MM.1S (cell line): ENCODE measurements around the gene SORT1.

ENCODE experiments used
- DNase-seq: peaks from one replicate; pipeline ENCODE4 v3.0.0-alpha.2; 2015
- H2AFZ ChIP-seq: fragments of 300-600 bp; sonication (generic); 2 replicates; pipeline ENCODE4 v1.6.0; 2016; ENCODE audit warnings: antibody characterized with exemption, low read length
- H3F3A ChIP-seq: fragments of 300-600 bp; sonication (generic); 2 replicates; pipeline ENCODE4 v1.6.1; 2016; ENCODE audit warnings: mild to moderate bottlenecking, antibody characterized with exemption, low read length, moderate library complexity, mixed read lengths; ENCODE audit not compliant: insufficient read depth
- H3K27ac ChIP-seq: fragments of 300-600 bp; sonication (generic); 2 replicates; pipeline ENCODE4 v1.5.1; 2016; ENCODE audit warnings: mild to moderate bottlenecking, low read length
- H3K27me3 ChIP-seq: fragments of 300-600 bp; sonication (generic); replicated peaks from 2 replicates; pipeline ENCODE4 v1.6.0; 2016; ENCODE audit warnings: low read length; ENCODE audit not compliant: insufficient read depth
- H3K36me3 ChIP-seq: fragments of 300-600 bp; sonication (generic); replicated peaks from 2 replicates; pipeline ENCODE4 v1.6.1; 2016; ENCODE audit warnings: mild to moderate bottlenecking, low read length, mixed read lengths; ENCODE audit not compliant: insufficient read depth
- H3K4me1 ChIP-seq: fragments of 300-600 bp; sonication (generic); 2 replicates; pipeline ENCODE4 v1.6.1; 2016; ENCODE audit warnings: low read length, mixed read lengths
- H3K4me2 ChIP-seq: fragments of 300-600 bp; sonication (generic); 2 replicates; pipeline ENCODE4 v1.6.0; 2016; ENCODE audit warnings: low read depth, low read length
- H3K4me3 ChIP-seq: fragments of 300-600 bp; sonication (generic); 2 replicates; pipeline ENCODE4 v1.5.1; 2016; ENCODE audit warnings: low read length, mixed read lengths
- H3K79me2 ChIP-seq: fragments of 300-600 bp; sonication (generic); 2 replicates; pipeline ENCODE4 v1.6.1; 2016; ENCODE audit warnings: mixed run types, low read length, mixed read lengths
- H3K9ac ChIP-seq: fragments of 300-600 bp; sonication (generic); 2 replicates; pipeline ENCODE4 v1.6.1; 2016; ENCODE audit warnings: low read length, mixed read lengths
- H3K9me2 ChIP-seq: fragments of 300-600 bp; sonication (generic); replicated peaks from 2 replicates; pipeline ENCODE4 v1.6.1; 2016; ENCODE audit warnings: mild to moderate bottlenecking, low read length, mixed read lengths; ENCODE audit not compliant: insufficient read depth
- H3K9me3 ChIP-seq: fragments of 300-600 bp; sonication (generic); replicated peaks from 2 replicates; pipeline ENCODE4 v1.6.1; 2016; ENCODE audit warnings: mild to moderate bottlenecking, low read length, mixed read lengths; ENCODE audit not compliant: insufficient read depth
- H4K20me1 ChIP-seq: fragments of 300-600 bp; sonication (generic); 2 replicates; pipeline ENCODE4 v1.6.1; 2016; ENCODE audit warnings: mild to moderate bottlenecking, low read length, moderate library complexity, mixed read lengths; ENCODE audit not compliant: insufficient read depth
- CTCF ChIP-seq: fragments of 300-600 bp; sonication (generic); IDR thresholded peaks from 2 replicates; pipeline ENCODE4 v1.5.1; 2016; ENCODE audit warnings: antibody characterized with exemption, low read length, mixed read lengths
- EZH2 ChIP-seq: fragments of 300-600 bp; sonication (generic); optimal IDR thresholded peaks from 2 replicates; pipeline ENCODE3; 2017; ENCODE audit warnings: low read depth, mild to moderate bottlenecking, antibody characterized with exemption, low read length, mixed read lengths
- EZH2phosphoT487 ChIP-seq: fragments of 300-600 bp; sonication (generic); IDR thresholded peaks from 2 replicates; pipeline ENCODE4 v1.6.1; 2018; ENCODE audit warnings: antibody characterized with exemption, low read length

Gene SORT1

DNA sequence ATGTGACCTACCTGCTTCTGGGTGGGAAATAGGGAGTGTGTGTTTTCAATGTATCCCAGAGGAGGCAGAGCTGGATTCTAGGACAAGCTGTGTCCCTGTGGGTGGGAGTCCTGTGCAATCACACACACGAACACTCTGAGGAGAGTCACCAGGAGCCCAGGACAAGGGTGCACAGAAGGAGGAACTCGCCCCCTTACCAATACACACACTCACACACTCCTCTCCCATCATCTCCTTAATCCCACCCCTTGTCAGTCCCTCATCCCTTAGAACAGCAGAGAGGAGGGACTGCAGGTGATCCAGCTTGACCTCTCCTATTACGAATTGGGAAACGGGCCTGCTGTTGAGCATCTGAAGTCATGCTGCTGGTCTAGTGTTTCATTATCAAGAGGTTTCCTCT is 82.4 kb downstream of the SORT1 start:
- Histone ChIP-seq H3K36me3 (no peaks in the 10 kb centered on the region), H3K79me2 (no peaks in the 10 kb centered on the region)

DNA sequence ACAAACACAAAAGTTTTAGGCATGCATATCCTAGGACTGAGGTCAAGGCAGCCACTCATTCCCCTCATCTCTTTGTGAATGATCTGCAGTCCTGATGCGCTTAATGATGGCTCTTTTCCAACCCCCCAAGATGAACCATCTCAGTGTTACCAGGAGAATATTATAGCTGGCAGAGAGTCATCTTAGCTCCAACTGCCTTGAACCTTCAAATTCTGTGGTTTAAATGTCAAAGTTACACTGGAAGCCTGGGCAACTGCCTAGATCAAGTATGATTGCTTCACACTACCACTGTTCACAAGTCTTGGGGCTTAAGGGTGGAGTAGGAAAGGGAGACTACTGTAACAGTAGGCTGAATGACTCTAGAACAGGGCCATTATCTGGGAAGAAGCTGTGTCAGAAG is 82.9 kb downstream of the SORT1 start:
- no peaks in the 10 kb centered on the region for H3K36me3 ChIP-seq
- TF ChIP-seq CTCF = no peak
- no peak for TF ChIP-seq EZH2phosphoT487
- TF ChIP-seq EZH2 = no peak
- no peaks in the 10 kb centered on the region for H3K4me1 ChIP-seq
- H3K27ac ChIP-seq = no peak overlapping the region
- no peaks in the 10 kb centered on the region for H3K9me3 ChIP-seq
- no peak overlapping the region for H3K9ac ChIP-seq
- no peak for DNase-seq
- no peak overlapping the region for H3K4me3 ChIP-seq
- H3K27me3 ChIP-seq = no peaks in the 10 kb centered on the region
- H2AFZ ChIP-seq = no peak overlapping the region
- H3K9me2 ChIP-seq = no peaks in the 10 kb centered on the region
- H3K4me2 ChIP-seq = no peak overlapping the region
- no peaks in the 10 kb centered on the region for H4K20me1 ChIP-seq
- no peaks in the 10 kb centered on the region for H3F3A ChIP-seq
- no peaks in the 10 kb centered on the region for H3K79me2 ChIP-seq

More for the DNA sequence above, 82.4 kb downstream of the SORT1 start:
- Histone ChIP-seq H3K4me2 (no peak overlapping the region), H3K9ac (no peak overlapping the region), H3K27ac (no peak overlapping the region), H3K27me3 (no peaks in the 10 kb centered on the region), H3K4me1 (no peaks in the 10 kb centered on the region), H4K20me1 (no peaks in the 10 kb centered on the region), H3K4me3 (no peak overlapping the region), H3K9me3 (no peaks in the 10 kb centered on the region), H3F3A (no peaks in the 10 kb centered on the region), H3K9me2 (no peaks in the 10 kb centered on the region), H2AFZ (no peak overlapping the region)
- DNase-seq = no peak
- TF ChIP-seq EZH2phosphoT487 (no peak), CTCF (no peak), EZH2 (no peak)

DNA sequence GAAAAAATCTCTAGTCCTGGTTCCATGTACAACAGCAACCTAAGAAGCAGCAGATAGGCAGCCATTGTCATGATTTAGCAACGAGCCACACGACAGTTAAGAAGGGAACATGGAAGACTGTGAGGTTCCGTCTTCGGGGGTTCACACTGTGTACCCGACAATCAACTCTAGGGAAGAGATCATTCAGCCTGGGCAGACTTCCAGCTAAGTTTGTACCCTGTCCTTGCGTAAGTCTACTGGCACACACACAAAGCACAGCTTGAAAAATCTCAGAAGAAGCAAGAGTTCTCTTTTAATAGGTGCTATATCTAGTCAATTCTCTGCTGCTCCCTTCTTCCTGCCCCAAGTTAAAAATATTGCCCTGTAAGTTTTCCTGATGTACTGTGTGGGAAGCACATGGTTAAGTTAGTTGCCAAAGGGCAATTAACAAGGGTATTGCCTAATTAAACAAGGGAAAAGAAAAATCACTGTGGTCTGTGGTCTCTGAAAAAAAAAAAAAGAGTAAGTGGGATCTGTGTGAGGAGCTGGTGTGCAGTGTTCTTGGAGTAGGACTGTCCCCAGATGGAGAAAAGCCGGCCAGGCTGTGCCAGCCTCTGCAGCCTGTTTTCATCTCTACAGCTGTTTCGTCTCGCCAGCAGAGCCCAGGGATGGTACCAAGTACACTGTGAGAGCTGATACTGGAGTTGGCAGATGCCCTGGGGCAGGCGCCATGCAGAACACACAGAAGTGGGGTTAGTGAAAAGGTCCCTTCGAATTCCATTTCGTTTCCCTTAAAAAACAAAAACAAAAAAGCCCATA is 84.5 kb downstream of the SORT1 start:
- H3K4me2 ChIP-seq = no peak overlapping the region
- H4K20me1 ChIP-seq = no peaks in the 10 kb centered on the region
- TF ChIP-seq CTCF (no peak), EZH2phosphoT487 (no peak)
- H3K9me2 ChIP-seq = no peaks in the 10 kb centered on the region
- H2AFZ ChIP-seq = no peak overlapping the region
- no peak overlapping the region for H3K4me3 ChIP-seq
- no peaks in the 10 kb centered on the region for H3K36me3 ChIP-seq
- no peaks in the 10 kb centered on the region for H3K27me3 ChIP-seq
- no peaks in the 10 kb centered on the region for H3F3A ChIP-seq
- no peaks in the 10 kb centered on the region for H3K4me1 ChIP-seq
- H3K27ac ChIP-seq = no peak overlapping the region
- no peaks in the 10 kb centered on the region for H3K79me2 ChIP-seq
- no peak overlapping the region for H3K9ac ChIP-seq
- H3K9me3 ChIP-seq = no peaks in the 10 kb centered on the region
- no peak for DNase-seq
